GM18519 (cell line): ENCODE measurements around the gene SERINC5.
"Not testable (repeated sequence)": the region's sequence is repeated elsewhere in the genome, so short reads cannot be mapped to it uniquely, and the experiment has no call there.

Experiments
- ATAC-seq: cut with Tn5 transposase; IDR thresholded peaks from one replicate; pipeline ENCODE4 v1.9.1; 2021; ENCODE audit warnings: mild to moderate bottlenecking, moderate library complexity; ENCODE audit not compliant: unreplicated experiment, low FRiP score

Gene SERINC5

DNA sequence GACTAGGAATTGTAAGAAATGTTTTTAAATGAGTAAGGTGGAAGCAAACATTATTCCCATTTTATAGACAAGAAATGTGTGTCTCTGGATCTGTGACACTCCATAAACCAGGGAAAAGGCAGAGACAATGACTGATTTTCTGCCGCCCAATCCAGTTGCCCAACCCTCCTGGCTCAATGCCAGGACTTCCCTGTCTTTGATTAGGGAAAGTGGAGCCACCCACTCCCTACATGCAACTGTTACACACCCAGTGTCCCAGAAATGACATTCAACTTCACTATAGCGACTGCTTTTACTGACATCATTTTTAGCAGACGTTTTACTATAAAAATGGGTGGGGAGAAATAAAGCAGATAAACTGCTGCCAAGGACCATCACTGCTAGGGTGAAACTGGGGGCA lies 141.0 kb downstream of the SERINC5 start:
- ATAC-seq = no peak

GRCh38 chr5:80111376-80111990 lies 144.4 kb downstream of the SERINC5 start:
- not testable (repeated sequence) for ATAC-seq

DNA sequence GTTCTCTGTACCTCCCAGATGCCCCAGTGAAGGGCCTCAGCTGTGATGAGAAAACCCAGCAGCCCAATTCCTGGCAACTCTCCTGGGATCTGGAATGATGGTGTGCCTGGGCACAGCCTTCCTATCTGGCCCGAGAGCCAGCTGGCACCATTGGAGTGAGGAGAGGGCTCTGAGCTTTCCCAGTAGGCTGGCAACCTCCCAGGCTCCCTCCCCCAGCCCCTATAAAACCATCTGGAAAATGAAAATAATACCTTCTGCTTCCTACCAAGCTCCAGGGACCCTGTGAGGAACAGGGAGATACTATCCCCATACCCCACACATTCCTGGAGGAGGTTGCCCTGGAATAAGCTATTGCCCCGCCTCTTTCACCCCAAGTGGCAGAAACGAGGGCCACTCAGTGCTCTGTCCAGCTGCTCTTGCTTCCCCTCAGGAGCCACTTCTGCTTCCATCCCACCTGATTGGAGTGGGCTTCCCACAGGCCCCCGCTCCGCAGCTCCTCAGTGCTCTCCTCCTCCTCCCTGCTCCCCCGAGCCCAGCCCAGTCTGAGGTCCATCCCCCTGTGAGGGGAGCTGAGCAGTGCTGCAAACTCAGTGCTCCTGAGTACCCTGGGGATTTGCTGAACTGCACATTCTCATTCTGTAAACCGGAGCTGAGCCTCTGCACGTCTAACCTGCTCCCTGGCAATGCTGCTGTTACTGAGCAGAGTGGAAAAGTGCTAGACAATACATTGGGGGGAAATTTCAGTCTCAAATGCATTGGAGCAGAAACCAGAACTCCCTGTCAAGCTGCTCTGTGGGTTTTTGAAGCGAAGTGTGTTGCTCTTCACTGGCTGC lies 146.0 kb downstream of the SERINC5 start:
- no peak for ATAC-seq

DNA sequence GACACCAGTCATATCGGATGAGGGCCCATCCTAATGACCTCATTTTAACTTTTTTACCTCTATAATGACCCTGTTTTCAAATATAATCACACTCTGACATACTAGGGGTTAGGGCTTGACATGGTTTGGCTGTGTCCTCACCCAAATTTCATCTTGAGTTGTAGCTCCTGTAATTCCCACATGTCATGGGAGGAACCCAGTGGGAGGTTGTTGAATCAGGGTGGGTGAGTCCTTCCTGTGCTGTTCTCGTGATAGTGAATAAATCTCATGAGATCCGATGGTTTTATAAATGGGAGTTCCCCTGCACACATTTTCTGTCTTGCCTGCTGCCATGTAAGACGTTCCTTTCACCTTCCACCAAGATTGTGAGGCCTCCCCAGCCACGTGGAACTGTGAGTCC lies 148.9 kb downstream of the SERINC5 start:
- ATAC-seq = no peak

GRCh38 chr5:80105698-80106439 lies 150.0 kb downstream of the SERINC5 start:
- ATAC-seq = no peak

- no peak for ATAC-seq
Observed at GRCh38 chr5:80103371-80103770, 152.5 kb downstream of the SERINC5 start.

GRCh38 chr5:80101993-80102392 lies 153.9 kb downstream of the SERINC5 start:
- ATAC-seq = no peak

GRCh38 chr5:80097451-80097850 lies 158.4 kb downstream of the SERINC5 start:
- ATAC-seq = no peak

GRCh38 chr5:80094236-80094738 lies 161.6 kb downstream of the SERINC5 start:
- no peak for ATAC-seq

- ATAC-seq = no peak
Observed at GRCh38 chr5:80093796-80094195, 162.1 kb downstream of the SERINC5 start.

- no peak for ATAC-seq
Observed at GRCh38 chr5:80092486-80093107, 163.3 kb downstream of the SERINC5 start.

GRCh38 chr5:80091792-80092192 lies 164.1 kb downstream of the SERINC5 start:
- ATAC-seq = not testable (repeated sequence)

DNA sequence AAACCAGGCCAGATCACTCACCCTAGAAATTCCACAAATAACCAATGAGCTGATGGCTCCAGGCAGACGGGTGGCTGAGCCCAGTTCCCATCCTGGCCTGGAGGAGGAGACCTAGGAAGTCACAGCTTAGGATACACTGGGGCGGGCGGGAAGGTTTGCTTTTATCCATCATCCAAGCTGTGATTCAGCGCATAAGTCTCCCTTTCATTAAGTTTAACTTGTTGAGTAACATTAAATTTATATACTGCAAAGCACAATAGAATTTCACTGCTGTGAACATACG lies 165.0 kb downstream of the SERINC5 start:
- ATAC-seq = no peak

DNA sequence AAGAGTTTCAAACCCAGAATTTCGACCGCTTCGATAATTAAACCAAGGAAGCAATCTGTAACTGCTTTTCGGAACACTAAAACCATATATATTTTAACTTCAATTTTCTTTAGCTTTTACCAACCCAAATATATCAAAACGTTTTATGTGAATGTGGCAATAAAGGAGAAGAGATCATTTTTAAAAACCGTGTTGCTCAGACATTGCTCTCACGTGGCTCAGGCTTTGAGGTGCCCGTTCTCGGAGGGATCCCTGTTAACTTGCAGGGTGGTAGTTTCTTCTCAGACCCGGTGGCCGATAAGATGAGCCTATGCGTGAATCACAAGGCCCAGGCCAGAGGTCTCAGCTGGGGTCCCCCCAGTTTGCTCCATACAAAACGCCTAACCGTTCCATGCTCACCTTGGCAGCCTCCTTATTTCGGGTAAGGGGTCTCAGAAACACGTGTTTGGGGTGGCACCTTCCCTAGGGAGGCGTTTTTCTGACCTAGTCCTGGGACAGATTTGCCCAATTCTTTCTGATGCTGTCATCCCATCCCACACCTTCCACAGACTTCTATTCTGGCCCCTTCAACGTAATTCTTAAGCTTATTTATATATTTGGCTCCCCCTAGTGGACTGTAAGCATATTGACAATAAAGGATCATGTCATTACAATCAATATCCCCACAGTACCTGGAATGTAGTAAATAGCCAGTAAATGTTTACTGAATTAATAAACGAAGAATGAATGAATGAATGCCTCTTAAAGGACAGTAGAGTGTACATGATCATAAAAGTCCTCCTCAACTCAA lies 172.6 kb downstream of the SERINC5 start:
- no peak for ATAC-seq

- no peak for ATAC-seq
Observed at GRCh38 chr5:80082731-80083100, 173.1 kb downstream of the SERINC5 start.

DNA sequence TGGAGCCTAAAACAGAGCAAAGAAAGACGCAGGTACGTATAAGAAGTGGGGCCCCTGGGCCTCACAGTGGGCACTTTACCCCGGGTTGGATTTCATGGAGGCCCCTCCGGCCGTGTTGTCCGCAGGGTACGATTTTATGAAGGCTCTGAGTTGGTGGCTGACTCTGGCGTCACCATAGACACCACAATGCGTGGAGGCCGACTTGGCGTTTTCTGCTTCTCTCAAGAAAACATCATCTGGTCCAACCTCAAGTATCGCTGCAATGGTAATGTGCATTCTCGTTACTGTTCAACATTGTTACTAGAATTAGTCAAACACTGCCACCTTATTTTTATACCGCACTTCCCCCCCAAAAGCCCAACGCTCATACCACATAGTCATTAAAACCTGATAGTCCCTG lies 173.6 kb downstream of the SERINC5 start:
- ATAC-seq = no peak

DNA sequence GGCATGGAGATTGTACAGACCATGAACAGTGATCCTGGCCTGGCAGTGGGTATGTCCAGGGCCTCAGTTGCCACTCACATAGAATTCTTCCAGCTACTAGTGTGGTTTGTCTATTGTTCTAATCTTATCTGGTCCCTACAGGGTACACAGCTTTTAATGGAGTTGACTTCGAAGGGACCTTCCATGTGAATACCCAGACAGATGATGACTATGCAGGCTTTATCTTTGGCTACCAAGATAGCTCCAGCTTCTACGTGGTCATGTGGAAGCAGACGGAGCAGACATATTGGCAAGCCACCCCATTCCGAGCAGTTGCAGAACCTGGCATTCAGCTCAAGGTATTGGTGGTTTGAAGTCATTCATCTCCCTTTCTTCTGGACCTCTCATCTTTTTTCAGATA lies 176.9 kb downstream of the SERINC5 start:
- ATAC-seq = no peak

GRCh38 chr5:80077051-80077714 lies 178.7 kb downstream of the SERINC5 start:
- no peak for ATAC-seq

DNA sequence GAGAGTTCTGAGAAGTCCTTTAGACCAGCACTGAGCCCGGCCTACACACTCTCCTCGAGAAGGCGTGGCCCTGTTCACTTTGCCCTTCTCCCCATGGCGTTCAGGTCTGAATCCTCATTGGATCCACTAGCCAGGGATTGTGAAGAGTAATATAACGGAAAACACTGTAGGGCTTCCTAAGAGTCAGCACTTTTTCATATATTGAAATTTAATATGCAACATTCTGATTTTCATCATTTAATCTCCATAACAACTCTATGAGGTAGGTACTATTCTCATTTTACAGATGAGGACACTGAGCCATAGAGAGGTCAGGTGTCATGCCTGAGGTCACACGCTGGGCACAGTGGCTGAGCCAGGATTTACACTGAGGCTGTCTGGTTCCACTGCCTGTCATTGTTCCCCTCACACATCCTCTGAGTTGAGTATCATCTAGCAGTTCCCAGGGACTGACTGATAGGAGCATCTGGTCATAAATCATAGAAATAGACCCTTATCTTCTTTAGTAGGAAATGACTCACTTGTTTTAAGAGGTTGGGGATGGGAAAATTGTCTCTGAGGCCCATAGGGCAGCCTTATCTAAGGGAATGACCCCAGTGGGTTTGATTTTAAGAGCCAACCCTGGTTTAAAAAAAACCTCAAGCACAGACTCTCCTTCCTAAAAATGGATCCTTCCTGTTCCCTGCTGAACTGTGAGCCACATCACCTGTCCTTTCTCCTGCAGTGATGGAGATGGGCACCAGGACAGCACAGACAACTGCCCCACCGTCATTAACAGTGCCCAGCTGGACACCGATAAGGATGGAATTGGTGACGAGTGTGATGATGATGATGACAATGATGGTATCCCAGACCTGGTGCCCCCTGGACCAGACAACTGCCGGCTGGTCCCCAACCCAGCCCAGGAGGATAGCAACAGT lies 179.5 kb downstream of the SERINC5 start:
- ATAC-seq = no peak
